Mucosa of stomach (tissue), 1 donor: Measurements from ENCODE around the gene CADM3.

Experiments
- H3K27me3 ChIP-seq: one replicate; pipeline ENCODE4 v1.7.0; 2013; ENCODE audit warnings: mild to moderate bottlenecking, low read length; ENCODE audit not compliant: control insufficient read depth, insufficient read depth
- H3K36me3 ChIP-seq: one replicate; pipeline ENCODE4 v1.7.0; 2013; ENCODE audit warnings: low read length; ENCODE audit not compliant: control insufficient read depth, insufficient read depth
- H3K4me1 ChIP-seq: one replicate; pipeline ENCODE4 v1.7.0; 2013; ENCODE audit warnings: mild to moderate bottlenecking, low read length; ENCODE audit not compliant: control insufficient read depth, insufficient read depth
- H3K4me3 ChIP-seq: one replicate; pipeline ENCODE4 v1.7.0; 2013; ENCODE audit warnings: low read length
- H3K9ac ChIP-seq: one replicate; pipeline ENCODE4 v1.7.0; 2013; ENCODE audit warnings: mild to moderate bottlenecking, low read length, moderate library complexity
- H3K9me3 ChIP-seq: one replicate; pipeline ENCODE4 v1.7.0; 2013; ENCODE audit warnings: mild to moderate bottlenecking, low read length, moderate library complexity; ENCODE audit not compliant: control insufficient read depth
- donor health status: Pancreatic carcinoma.

Gene CADM3

GRCh38 chr1:159171254-159171687, at the start of gene CADM3:
CADM3 (plus strand) TSS chr1:159171615; CDS start chr1:159171766, 151 bp downstream.
- Histone ChIP-seq H3K4me1 (no peaks in the 10 kb centered on the region), H3K9ac (no peak within 1 kb of the TSS), H3K9me3 (no peaks in the 10 kb centered on the region), H3K4me3 (no peak within 1 kb of the TSS), H3K27me3 (peaks cover 30% of the 10 kb centered on the region), H3K36me3 (no peaks in the 10 kb centered on the region)

- Histone ChIP-seq H3K4me1 (no peaks in the 10 kb centered on the region), H3K4me3 (no peak overlapping the region)
These were observed 49.3 kb upstream of the CADM3 start for GRCh38 chr1:159122005-159122621.

GRCh38 chr1:159123587-159123986, 47.8 kb upstream of the CADM3 start:
- no peaks in the 10 kb centered on the region for H3K27me3 ChIP-seq

More at GRCh38 chr1:159122005-159122621, 49.3 kb upstream of the CADM3 start:
- Histone ChIP-seq H3K27me3 (no peaks in the 10 kb centered on the region), H3K9ac (no peak overlapping the region), H3K36me3 (no peaks in the 10 kb centered on the region), H3K9me3 (no peaks in the 10 kb centered on the region)

GRCh38 chr1:159132271-159132881, 39.0 kb upstream of the CADM3 start:
- Histone ChIP-seq H3K4me3 (no peak overlapping the region), H3K36me3 (no peaks in the 10 kb centered on the region), H3K9me3 (no peaks in the 10 kb centered on the region), H3K9ac (no peak overlapping the region), H3K27me3 (no peaks in the 10 kb centered on the region), H3K4me1 (no peaks in the 10 kb centered on the region)

More at GRCh38 chr1:159123587-159123986, 47.8 kb upstream of the CADM3 start:
- H3K9ac ChIP-seq = no peak overlapping the region
- no peaks in the 10 kb centered on the region for H3K4me1 ChIP-seq
- no peak overlapping the region for H3K4me3 ChIP-seq
- H3K36me3 ChIP-seq = no peaks in the 10 kb centered on the region
- no peaks in the 10 kb centered on the region for H3K9me3 ChIP-seq

GRCh38 chr1:159140474-159140873, 30.9 kb upstream of the CADM3 start:
- H3K4me1 ChIP-seq = no peaks in the 10 kb centered on the region
- no peaks in the 10 kb centered on the region for H3K9me3 ChIP-seq
- no peaks in the 10 kb centered on the region for H3K27me3 ChIP-seq
- H3K4me3 ChIP-seq = no peak overlapping the region
- no peaks in the 10 kb centered on the region for H3K36me3 ChIP-seq
- H3K9ac ChIP-seq = no peak overlapping the region

GRCh38 chr1:159141584-159142390, 29.6 kb upstream of the CADM3 start:
- H3K4me1 ChIP-seq = no peaks in the 10 kb centered on the region
- H3K27me3 ChIP-seq = no peaks in the 10 kb centered on the region
- H3K9ac ChIP-seq = no peak overlapping the region
- H3K36me3 ChIP-seq = no peaks in the 10 kb centered on the region
- no peak overlapping the region for H3K4me3 ChIP-seq
- no peaks in the 10 kb centered on the region for H3K9me3 ChIP-seq

GRCh38 chr1:159142391-159142663, 29.1 kb upstream of the CADM3 start:
- no peaks in the 10 kb centered on the region for H3K36me3 ChIP-seq
- H3K9me3 ChIP-seq = no peaks in the 10 kb centered on the region
- no peak overlapping the region for H3K4me3 ChIP-seq
- H3K4me1 ChIP-seq = no peaks in the 10 kb centered on the region
- no peak overlapping the region for H3K9ac ChIP-seq
- H3K27me3 ChIP-seq = no peaks in the 10 kb centered on the region

- Histone ChIP-seq H3K36me3 (no peaks in the 10 kb centered on the region), H3K4me3 (no peak overlapping the region), H3K9ac (no peak overlapping the region), H3K9me3 (no peaks in the 10 kb centered on the region), H3K27me3 (no peaks in the 10 kb centered on the region), H3K4me1 (no peaks in the 10 kb centered on the region)
These were observed 28.5 kb upstream of the CADM3 start for GRCh38 chr1:159142726-159143510.

- H3K27me3 ChIP-seq = no peaks in the 10 kb centered on the region
- H3K9me3 ChIP-seq = no peaks in the 10 kb centered on the region
- H3K36me3 ChIP-seq = no peaks in the 10 kb centered on the region
- no peak overlapping the region for H3K9ac ChIP-seq
- H3K4me1 ChIP-seq = no peaks in the 10 kb centered on the region
- H3K4me3 ChIP-seq = no peak overlapping the region
These were observed 26.8 kb upstream of the CADM3 start for GRCh38 chr1:159144571-159144970.

- no peaks in the 10 kb centered on the region for H3K27me3 ChIP-seq
- H3K4me3 ChIP-seq = no peak overlapping the region
- no peaks in the 10 kb centered on the region for H3K36me3 ChIP-seq
- H3K4me1 ChIP-seq = no peaks in the 10 kb centered on the region
- H3K9me3 ChIP-seq = no peaks in the 10 kb centered on the region
- H3K9ac ChIP-seq = no peak overlapping the region
These were observed 24.4 kb upstream of the CADM3 start for GRCh38 chr1:159146980-159147379.

- H3K4me1 ChIP-seq = no peaks in the 10 kb centered on the region
- no peaks in the 10 kb centered on the region for H3K9me3 ChIP-seq
- no peak overlapping the region for H3K4me3 ChIP-seq
- no peak overlapping the region for H3K9ac ChIP-seq
- H3K36me3 ChIP-seq = no peaks in the 10 kb centered on the region
- no peaks in the 10 kb centered on the region for H3K27me3 ChIP-seq
These were observed 19.4 kb upstream of the CADM3 start for GRCh38 chr1:159152031-159152430.
